NOMO-1 treated with DMSO at 0.1 percent for 48 hours (cell line): ENCODE results near the gene DYRK2.
"Not testable (repeated sequence)": the region's sequence is repeated elsewhere in the genome, so short reads cannot be mapped to it uniquely, and the experiment has no call there.

Source experiments
- DNase-seq: peaks from one replicate; lab custom pipeline; 2025; ENCODE audit not compliant: unreplicated experiment; lab: John Stamatoyannopoulos, UW

The DYRK2 gene

DNA sequence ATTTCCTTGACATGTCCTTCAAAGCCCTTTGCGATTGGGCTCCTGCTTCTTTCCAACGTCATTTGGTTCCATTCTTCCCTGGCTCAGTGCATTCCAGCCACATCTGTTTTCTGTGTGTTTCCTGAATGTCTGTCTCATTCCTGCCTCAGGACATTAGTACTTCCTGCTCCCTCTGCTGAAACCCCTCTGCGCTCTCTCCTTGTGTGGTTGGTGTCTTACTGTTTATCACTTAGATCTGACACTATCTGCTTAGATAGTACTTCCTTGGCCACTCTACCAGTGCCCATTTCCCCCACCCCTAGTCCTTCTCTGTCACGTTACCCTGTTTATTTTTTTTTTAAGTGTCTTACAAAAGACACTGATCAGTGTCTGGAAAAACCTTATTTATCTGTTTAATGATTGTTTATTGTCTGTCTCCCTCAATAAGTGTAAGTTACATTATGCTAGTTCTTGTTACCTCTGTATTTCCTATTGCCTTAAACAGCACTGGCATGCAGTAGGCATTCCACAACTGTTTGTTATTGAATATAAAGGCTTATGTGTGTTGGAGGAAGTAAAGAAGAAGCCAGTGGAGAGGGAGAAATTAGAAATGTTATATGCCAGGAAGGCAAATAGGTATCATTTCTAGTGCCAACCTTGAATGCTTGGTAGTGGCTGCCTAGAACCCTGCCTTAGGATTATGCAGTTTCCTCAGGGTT, 21.5 kb downstream of the DYRK2 start:
- DNase-seq = no peak

- DNase-seq = no peak
Observed at GRCh38 chr12:67671419-67671818, 22.9 kb downstream of the DYRK2 start.

GRCh38 chr12:67671892-67672291, 23.3 kb downstream of the DYRK2 start:
- DNase-seq = no peak

- DNase-seq = not testable (repeated sequence)
Observed at GRCh38 chr12:67672507-67672906, 24.0 kb downstream of the DYRK2 start.

DNA sequence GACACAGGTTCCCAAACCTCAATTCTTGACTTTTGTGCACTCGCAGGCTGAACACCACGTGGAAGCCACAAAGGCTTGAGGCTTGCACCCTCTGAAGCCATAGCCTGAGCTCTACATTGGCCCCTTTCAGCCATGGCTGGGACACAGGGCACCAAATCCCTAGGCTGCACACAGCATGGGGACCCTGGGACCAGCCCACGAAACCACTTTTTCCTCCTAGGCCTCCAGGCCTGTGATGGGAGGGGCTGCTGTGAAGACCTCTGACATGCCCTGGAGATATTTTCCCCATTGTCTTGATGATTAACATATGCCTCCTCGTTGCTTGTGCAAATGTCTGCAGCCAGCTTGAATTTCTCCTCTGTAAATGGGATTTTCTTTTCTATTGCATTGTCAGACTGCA, 25.0 kb downstream of the DYRK2 start:
- DNase-seq = not testable (repeated sequence)

- DNase-seq = no peak
Observed at GRCh38 chr12:67674417-67674816, 25.9 kb downstream of the DYRK2 start.

- DNase-seq = no peak
Observed at GRCh38 chr12:67676624-67677023, 28.1 kb downstream of the DYRK2 start.

GRCh38 chr12:67677166-67677565, 28.6 kb downstream of the DYRK2 start:
- no peak for DNase-seq

DNA sequence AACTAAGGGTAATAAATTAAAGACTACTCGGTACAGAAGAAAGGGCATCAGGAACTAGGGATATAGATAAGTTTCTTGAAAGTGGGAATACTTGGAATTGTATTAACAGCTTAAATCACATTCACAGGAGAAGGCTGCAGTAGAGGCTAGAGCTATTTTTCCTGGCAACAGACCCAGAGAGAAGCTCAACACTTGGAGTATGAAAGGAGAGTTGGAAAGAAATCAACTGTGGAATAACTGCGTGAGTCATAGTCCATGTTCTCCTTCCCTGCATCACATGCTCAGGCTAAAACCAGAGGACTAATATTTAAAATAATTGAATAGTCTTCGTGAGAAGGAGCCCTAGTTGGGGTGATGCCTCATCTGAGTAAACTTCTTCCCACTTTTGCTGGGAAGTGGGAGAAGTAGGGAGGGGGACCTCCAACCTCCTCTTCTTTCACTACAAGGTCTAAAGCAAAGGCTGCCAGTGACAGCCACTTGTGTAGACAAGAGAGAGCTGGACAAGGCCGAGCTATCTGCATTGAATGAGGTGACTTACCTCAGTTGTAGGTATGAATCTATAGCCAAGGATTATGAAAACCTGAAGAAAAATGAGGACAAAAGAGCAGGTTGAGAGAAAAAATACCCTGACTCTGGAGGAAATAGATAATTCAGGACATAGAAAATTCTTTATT, 32.7 kb downstream of the DYRK2 start:
- DNase-seq = no peak

GRCh38 chr12:67681941-67682620, 33.5 kb downstream of the DYRK2 start:
- DNase-seq = no peak

- no peak for DNase-seq
Observed at GRCh38 chr12:67689385-67689784, 40.8 kb downstream of the DYRK2 start.

DNA sequence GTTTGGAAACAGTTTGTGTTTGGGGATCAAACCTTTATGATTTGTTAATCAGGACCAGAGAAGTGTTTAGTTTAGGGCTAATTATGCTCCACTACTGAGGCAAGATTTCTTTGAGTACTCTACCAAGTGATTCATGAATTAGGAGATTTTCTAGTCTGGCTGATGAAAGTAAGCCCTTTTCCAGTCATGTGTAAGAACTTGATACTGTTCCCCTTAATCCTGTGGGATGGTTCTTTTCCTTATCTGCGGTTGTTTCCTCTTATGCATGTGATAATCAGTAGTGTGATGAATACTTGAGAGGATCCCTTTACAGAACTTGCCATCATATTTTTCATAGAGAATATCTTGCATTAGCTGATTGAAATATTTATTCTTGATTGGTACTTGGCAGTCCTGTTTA, 42.1 kb downstream of the DYRK2 start:
- no peak for DNase-seq

- no peak for DNase-seq
Observed at GRCh38 chr12:67691220-67691619, 42.7 kb downstream of the DYRK2 start.

GRCh38 chr12:67692135-67692534, 43.6 kb downstream of the DYRK2 start:
- no peak for DNase-seq

DNA sequence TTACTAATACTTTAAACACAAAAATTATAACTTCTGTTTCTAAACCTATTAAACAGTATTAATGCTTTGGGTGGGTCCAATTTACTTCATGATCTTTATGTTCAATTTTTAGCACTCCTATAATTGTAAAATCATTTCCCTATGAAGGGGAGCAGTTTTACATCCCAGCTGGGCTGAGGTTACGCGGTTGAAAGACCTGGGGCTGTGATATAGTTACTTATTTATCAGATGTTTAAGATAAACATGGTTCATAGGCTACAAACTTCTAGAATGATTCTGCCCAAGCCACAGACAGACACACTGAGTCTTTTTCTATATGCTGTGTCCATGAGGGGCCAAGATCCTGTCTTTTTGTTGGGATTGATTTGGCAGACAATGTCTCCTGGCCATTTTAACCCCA, 44.4 kb downstream of the DYRK2 start:
- no peak for DNase-seq

GRCh38 chr12:67693894-67694293, 45.3 kb downstream of the DYRK2 start:
- DNase-seq = no peak

- DNase-seq = no peak
Observed at GRCh38 chr12:67694306-67694900, 45.9 kb downstream of the DYRK2 start.

- DNase-seq = no peak
Observed at GRCh38 chr12:67695974-67696373, 47.4 kb downstream of the DYRK2 start.

DNA sequence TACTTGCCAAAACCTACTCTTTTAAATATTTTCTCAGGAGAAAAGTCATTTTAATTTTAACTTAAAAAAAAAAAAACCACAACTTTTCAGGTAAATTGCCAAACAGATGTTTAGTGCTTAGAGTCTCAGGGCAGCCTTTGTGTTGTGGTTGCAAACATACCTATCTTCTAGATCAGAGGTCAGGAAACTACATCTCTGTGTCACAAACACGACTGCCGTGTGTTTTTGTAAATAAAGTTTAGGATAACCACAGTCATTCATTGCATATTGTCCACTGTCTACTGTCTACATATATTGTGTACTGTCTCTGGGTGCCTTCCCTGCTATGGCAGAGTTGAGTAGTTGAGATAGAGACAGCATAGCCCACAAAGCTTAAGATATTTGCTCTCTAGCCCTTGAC, 48.9 kb downstream of the DYRK2 start:
- DNase-seq = no peak

DNA sequence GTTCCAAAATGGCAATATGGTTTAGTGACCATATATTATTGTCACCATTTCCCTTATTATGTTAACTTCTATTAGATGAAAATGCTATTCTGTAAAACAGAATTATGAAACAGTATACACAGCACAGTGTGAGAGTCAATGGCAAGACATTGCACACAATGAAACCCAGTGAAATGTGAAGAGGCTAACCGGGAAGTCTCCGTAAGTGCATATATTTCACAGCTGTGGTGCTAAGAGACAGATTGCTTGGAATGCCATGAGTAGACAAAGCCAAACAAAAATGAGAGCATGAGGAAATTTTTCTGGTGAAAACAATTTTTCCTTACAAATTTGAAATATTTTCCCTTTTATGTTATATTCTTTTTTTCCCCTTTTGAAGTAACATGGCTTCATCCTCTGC, 49.4 kb downstream of the DYRK2 start:
- DNase-seq = no peak

GRCh38 chr12:67698672-67699581, 50.4 kb downstream of the DYRK2 start:
- peak; percentile 95 for DNase-seq
